Dedifferentiated amniotic fluid mesenchymal stem cell (primary cell): ENCODE data around the gene CCL25.

Experiments
- DNase-seq: peaks from one replicate; pipeline ENCODE4 v3.0.0-alpha.2; 2016; ENCODE audit errors: extremely low spot score

Gene CCL25

DNA sequence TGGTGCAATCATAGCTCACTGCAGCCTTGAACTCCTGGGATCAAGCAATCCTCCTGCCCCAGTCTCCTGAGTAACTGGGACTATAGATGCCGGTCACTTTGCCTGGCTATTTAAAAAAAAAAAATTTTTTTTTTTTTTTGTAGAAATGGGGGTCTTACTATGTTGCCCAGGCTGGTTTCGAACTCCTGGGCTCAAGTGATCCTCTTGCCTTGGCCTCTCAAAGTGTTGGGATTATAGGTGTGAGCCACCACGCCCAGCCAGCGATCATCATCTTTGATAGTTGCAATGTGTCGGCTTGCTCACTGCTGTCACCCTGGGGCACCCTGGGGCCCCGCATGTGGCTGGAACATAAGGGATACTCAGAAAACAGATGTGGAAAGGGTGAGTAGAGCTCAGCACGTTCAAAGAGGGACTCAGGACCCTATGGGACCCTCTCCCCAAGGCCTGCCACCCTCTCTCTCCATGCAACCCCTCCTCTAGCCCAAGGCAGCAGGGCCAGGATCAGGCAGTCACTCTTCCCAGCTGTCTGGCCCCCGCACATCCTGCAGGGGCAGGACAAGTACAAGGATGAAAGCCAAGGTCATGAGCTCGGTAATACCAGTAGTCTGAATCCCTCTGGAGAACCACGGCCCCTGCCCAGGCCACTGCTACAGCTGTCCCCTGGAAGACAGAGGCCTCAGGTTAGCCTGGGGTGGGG, 6.5 kb upstream of the CCL25 start:
- DNase-seq: no peak

DNA sequence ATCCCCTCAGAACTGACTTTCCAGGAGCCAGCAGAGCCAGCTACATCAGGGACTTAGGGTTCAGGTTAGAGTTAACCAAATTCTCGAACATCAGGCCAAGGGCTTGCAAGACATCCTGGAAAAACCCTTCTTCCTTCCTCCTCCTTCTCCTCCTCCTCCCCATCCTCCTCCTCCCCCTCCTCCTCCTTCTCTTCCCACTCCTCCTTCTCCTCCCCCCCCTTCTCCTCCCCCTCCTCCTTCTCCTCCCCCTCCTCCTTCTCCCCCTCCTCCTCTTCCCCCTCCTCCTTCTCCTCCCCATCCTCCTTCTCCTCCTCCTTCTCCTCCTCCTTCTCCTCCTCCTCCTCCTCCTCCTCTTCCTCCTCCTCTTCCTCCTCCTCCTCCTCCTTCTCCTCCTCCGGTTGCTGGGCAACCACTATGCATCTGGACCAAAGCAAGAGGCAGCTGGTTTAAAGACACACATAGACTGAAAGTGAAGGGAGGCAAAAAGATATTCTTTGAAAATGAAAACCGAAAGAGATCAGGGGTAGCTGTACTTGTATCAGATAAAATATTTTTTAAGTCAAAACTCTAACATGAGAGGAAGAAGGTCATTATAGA, 5.9 kb upstream of the CCL25 start:
- DNase-seq: no peak

DNA sequence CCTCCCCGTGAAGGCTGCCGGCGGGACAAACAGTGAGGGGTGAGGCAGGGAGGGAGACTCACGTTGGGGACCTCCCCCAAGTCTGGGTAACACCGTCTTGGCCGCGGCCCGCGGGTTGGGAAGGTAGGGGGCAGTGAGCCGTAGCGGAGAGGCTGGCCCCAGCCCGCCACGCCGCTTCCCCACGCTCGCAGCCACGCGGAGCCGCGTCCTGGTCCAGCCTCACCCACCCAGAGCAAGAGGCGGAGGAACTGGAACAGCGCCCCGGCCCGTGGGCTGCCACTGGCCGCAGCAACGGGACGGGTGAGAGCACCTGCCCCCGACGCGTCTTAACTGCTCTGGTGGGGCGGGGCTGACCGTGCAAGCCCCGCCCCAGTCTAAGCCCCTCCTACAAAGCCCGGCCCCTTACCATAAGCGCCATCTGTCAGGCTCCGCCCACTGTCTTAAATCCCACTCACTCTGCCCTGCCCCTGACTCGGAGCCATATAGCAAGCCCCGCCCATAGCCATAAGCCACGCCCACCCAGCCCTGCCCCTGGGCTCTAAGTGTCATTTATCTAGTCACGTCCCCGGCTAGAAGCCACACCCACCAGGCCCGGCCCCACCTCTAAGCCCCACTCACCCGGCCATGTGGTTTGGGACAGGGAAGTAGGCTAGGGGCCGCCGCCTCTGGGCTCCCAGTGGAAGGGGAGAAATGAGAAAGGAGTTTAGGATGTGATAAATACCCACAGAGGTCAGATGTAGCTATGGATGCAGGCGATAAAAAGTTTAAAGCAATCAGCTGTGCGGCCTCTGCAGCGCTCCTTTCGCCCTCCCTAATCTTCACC, 2.1 kb upstream of the CCL25 start:
- DNase-seq: no peak

DNA sequence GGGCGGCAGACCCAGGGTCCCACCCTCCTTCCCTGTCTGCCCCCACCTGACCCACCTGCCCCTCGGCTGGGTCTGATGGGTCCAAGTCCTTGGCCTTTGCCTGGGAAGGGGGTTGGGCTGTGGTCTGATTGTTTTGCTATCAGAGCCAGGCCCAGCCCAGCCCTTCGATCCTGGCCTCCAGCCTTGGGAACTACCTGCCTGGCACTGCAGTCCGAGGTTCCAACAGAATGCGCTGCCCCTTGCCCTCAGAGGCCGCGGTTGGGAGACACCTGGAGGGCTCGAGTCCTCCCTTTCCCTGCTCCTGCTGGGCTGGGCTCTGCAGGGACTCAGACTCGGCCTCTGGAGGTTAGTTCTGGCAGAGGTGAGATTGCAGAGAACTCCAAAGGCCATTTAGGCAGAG, 1.6 kb downstream of the CCL25 start:
- no peak for DNase-seq

DNA sequence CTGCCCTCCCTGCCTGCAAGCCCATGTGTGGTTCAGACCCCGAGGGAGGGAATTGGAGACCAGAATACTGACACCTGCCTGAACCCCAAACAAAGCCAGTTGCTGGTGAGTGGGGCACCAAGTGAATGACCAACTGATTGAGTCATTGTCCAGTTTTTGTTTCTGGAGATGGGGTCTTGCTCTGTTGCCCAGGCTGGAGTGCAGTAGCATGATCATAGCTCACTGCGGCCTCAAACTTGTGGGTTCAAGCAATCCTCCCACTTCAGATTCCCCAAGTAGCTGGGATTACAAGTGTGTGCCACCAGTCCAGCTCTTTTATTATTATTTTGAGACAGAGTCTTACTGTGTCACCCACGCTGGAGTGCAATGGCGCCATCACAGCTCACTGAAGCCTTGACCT, 4.0 kb downstream of the CCL25 start:
- DNase-seq: no peak

DNA sequence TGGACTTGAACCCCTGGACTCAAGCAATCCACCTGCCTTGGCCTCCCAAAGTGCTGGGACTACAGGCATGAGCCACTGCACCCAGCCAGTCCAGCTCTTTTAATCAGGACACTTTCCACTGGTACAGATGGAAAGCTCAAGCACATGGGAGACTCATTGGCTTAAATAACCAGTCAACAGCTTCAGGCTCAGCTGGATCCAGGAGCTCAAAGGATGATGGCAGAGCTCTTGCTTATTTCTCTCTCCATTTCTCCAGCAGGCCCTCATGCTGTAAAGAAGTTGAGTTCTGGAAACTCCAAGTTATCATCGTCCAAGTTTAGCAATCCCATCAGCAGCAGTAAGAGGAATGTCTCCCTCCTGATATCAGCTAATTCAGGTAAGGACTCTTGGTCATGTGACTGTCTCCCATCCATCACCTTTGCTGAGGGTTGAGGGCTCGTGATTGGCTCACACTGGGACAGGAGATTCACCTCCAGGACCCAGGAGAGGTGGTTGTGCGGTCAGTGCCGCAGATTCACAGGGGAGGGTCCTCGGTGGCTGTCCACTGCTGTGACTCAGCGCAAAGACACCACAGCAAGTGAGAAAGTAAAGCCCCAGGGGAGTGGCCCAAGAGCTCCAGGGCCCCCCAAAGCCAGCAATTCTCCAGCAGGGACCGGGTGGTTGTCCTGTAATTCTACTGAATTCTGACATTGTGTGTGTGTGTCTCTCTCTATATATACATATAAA, 5.1 kb downstream of the CCL25 start:
- no peak for DNase-seq

DNA sequence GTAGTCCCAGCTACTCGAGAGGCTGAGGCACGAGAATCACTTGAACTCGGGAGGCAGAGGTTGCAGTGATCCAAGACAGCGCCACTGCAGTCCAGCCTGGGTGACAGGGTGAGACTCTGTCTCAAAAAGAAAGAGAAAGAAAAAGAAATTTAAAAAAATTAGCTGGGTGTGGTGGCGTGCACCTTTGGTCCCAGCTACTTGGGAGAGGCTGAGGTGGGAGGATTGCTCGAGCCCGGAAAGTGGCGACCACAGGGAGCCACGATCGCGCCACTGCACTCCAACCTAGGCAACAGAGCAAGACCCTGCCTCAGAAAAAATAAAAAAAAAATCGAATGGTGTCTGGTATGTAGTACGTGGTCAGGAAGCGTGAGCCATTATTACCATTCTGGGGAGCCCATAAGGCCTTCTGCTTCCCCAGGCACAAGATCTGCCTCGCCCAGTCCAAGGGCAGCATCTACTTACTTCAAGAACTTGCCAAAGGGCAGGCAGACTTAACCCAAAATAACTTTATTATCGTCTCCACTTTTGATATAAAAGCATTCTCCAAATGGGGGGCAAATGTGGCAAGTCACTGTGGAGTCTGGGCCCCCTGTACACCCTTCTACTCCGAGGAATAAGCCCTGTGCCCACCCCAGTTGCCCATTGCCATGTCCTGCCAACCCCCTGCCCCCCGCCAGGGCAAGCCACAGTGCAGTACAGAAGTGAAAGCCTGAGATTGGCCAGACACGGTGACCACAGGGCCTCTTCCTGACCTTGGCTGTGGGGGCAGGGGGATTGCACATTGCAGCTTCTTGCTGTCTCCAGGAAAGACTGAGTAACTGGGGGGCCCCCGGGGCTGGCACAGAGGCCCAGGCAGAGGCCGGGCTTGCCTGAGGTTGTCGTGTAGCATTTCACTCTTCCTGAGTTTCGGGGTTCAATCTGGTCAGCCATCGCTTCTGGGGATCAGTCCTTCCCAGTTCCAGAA, 12.6 kb downstream of the CCL25 start:
- no peak for DNase-seq

DNA sequence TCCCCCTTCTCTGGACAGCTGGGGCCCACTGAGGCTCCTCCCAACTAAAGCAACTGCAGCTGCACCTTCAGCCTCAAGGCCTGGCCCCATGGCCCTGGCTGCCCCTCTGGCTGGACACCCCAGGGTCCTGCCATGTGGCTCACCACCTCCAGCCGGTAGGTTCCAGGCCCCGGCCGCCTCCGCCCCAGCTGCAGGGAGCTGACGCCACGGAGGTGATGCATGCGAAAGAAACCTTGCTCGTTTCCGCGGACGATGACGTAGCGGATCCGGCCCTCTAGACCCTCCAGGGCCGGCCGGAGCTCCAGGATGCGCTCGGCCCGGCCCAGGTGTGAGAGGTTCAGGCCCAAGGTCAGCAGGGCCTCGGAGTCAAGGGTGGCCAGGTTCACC, 13.3 kb downstream of the CCL25 start:
- no peak for DNase-seq

DNA sequence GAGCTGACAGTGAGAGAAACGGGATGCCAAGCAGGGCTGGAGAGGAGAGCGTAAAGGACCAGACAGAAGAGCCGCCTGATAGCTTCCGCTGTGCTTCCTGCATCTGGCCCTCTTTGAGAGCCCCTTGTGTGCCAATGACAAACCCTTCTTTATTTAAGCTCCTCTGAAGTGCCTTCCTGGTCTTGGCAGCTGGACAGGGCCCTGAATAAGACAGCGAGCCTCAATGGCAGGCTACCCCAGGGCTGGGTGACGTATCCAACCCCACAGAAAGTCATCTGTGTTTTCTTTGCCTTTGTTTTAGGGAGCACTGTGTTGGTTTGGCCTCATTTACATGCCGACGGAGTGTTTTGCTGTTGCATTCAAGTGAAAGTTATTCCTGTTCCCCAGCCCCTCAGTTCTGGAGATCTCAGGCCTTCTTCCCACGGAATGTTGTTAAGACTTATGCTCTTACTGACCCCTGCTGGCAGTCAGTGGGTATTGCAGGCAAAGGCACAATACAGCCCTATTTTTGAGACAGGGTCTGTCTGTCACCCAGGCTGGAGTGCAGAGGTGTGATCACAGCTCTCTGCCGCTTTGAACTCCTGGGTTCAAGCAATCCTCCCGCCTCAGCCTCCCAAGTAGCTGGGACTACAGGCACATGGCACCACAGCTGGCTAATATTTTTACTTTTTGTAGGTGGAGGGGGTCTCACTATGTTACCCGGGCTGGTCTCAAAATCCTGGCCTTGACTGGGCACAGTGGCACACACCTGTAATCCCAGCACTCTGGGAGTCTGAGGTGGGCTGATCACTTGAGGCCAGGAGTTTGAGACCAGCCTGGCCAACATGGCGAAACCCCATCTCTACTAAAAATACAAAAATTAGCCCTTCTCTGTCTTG, 16.8 kb downstream of the CCL25 start:
- DNase-seq: no peak

DNA sequence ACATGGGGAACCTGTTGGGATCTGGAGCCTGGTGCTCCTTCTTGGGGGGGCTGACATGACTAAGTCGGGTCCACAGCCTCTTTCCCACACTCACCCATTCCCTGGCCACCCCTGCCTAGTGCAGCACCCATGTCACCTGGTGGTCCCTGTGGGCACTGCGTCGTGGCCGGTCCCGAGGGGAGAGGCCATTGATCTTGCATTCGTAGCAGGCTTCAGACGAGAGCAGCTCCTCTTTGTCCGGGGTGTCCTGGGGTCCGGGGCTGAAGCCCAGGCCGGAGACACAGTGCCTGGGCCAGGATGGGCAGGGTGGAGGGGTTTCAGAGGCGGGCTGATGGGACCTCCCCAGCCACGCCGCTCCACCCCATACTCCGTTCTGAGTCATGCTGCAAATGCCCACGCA, 19.4 kb downstream of the CCL25 start:
- no peak for DNase-seq

DNA sequence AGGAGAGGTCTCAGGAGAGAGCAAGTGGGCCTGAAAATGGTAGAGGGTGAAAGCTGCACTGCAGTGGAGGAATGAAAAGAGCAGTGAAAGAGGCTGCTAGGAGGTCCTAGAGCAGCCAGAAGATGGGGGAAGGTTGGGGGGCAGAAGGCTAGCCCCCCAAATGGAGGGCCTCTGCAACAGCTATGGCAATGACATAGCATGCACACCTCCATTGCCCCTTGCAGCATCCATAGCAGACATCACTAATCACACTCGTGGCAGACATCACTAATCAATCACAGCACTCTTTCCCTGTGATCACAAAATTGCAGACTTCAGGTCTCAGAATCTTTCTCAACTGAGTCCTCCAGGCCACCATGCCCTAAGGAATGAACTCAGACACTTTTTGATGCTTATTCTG, 21.9 kb downstream of the CCL25 start:
- no peak for DNase-seq

DNA sequence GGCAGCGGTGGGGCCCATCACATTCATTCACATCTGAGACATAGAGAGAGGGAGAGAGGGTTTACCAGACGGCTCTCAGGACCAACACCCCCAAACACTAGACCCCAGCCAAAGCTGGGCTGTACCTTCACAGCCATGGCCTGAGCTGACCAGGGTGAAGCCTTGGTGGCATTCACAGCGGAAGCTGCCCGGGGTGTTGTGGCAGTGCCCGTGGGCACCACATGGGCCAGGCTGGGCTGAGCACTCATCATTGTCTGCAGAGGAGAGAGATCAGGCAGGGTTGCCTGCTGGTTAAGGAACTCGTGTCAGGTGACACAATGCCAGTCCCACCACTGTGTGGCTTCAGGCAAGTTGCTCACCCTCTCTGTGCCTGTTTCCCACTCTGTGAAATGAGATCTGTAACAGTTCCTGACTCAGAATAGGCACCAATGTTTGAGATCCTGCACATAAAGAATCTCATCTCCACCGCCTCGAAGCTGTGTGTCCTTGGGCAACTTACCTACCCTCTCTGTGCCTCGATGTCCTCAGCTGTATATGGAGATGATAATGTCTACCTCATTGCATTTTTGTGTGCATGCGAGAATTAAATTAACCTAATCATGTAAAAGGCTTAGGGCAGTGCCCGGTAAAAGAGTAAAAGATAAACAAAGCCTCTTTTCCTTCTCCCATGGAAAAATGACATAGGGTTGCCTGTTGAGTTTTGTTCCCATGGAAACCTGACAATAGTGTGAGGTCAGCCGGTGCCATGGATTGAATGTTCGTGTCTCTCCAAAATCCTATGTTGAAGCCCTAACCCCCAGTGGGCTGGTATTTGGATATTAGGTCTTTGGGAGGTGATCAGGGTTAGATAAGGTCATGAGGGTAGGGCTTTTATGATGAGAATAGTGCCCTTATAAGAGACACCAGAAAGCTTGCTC, 22.9 kb downstream of the CCL25 start:
- DNase-seq: no peak

DNA sequence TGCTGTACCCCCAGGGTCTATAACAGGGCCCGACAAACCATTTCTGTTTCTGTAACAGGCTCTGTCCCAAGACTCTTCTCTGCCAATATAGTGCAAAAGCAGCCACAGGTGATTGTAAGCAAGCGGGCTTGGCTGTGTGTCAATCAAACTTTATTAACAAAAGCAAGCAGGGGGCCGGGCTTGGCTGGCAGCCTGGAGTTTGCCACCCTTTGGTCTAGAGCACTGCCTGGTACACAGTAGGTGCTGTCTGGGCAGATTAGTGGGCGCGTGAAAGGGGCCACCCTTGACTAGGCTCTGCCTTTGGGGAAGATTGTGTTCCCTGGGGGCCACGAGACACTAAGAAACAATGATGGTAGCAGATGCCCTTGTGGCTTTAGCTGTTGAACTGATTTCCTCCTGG, 27.4 kb downstream of the CCL25 start:
- no peak for DNase-seq

DNA sequence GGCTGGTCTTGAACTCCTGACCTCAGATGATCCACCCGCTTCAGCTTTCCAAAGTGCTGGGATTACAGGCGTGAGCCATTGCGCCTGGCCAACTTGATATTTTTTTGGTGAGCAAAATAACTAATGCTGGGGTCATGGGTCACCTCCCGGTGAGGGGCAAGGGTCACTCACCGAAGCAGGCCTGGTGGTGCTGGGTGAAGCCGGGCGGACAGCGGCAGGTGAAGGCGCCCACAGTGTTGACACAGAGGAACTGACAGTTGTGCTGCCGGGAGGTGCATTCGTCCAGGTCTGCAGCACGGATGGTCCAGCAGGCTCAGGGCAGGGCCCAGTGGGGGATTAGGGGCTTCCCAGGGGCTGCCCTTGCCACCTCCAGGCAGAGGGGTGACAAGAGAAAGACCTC, 28.3 kb downstream of the CCL25 start:
- no peak for DNase-seq

DNA sequence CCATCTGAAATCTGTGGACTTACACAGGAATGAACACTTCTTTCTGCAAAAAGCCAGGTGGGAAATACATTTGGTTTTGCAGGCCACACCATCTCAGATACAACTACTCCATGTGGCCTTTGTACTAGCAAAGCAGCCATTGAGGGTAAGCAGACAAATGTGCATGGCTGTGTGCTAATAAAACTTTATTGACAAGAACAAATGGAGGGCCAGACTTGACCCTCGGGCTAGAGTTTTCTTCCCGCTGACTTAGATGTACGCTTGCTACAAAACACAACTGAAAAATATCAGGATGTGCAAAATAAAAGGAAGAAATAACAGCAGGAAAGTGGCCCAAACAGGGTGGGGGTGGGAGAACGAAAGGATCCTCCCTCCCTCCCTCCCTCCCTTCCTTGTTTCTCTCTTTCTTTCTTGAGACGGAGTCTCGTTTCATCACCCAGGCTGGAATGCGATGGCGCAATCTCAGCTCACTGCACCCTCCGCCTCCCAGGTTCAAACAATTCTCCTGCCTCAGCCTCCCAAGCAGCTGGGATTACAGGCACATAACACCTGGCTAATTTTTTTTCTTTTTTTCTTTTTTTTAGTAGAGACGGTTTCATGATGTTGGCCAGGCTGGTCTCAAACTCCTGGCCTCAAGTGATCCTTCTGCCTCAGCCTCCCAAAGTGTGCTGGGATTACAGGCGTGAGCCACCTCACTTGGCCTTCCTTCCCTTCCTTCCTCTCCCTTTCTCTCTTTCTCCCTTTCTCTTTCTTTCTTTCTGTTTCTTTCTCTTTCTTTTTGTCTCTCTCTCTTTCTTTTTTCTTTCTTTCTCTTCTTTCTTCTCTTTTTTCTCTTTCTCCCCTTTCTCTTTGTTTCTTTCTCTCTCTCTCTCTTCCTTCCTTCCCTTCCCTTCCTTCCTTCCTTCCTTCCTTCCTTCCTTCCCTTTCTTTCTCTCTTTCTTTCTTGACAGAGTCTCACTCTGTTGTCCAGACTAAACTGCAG, 29.3 kb downstream of the CCL25 start:
- DNase-seq: no peak

DNA sequence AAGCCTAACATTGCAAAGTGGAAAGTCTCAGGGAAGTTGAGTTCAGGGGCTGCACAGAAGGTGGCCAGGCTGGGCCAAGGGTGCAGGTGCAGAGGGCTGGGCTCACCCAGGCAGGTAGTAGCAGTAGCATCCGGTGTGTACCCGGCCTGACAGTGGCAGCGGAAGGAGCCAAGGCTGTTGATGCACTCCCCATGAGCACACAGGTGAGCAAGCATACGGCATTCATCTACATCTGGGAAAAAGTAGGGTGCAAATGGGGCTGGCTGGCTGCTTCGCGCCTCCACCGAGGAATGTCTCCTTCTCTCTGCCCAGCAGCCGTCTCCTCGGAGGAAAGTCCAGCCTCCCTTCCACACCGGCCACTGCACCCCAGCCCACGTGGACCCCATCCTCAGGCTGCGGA, 30.6 kb downstream of the CCL25 start:
- DNase-seq: no peak

DNA sequence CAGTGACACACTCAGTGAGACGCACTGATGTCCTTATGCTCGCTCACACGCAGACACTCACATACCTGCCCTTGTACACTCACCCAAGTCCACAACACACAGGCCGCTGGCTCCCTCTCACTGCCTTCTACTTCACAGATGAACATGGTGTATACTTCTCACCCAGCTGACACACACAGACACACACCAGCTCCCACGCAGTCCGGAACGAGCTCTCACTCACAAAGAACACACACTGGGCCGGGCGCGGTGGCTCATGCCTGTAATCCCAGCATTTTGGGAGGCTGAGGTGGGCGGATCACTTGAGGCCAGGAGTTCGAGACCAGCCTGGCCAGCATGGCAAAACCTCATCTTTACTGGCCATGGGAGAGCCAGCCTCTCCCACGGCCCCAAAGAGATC, 31.6 kb downstream of the CCL25 start:
- no peak for DNase-seq
